ENCODE results near the gene HVCN1.
A peak's percentile ranks its signal among the peaks of the same experiment; 100 is the strongest.
"Not testable (repeated sequence)": the region's sequence is repeated elsewhere in the genome, so short reads cannot be mapped to it uniquely, and the experiment has no call there.

The HVCN1 gene

DNA sequence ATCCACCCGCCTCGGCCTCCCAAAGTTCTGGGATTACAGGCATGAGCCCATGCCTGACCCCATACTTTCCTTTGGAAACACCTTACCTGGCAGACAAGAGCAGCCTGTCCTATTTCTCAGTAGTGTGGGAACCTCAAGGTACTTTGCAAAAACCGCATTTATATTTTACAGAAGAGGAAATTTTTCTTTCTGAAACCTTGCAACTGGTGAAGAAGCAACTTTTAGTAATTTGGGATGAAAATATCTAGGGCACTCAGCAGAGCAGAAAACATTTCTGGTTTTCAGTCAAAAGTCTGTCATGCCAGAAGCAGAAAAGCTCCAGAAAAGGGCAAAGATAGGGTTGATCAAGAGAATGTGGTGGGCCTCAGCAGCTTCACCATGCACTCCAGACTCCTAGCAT is 21.2 kb downstream of the HVCN1 start:
- no peak for DNase-seq (ENCODE audit: low spot score)

DNA sequence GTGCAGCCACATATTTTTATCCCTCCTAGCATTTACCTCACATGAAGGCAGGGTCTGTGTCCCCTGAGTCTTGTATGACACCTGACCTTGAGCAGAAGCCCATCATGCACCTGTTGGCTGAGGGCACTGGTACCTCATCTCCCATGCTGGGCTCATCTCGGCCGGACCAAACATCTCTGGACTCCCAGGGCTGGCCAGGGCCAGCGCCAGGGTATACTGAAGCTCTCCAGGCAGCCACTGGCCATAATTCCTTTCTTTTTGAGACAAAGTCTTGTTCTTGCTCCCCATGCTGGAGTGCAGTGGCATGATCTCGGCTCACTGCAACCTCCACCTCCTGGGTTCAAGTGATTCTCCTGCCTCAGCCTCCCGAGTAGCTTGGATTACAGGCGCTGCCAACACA is 22.0 kb downstream of the HVCN1 start:
- no peak for DNase-seq (ENCODE audit: low spot score)

DNA sequence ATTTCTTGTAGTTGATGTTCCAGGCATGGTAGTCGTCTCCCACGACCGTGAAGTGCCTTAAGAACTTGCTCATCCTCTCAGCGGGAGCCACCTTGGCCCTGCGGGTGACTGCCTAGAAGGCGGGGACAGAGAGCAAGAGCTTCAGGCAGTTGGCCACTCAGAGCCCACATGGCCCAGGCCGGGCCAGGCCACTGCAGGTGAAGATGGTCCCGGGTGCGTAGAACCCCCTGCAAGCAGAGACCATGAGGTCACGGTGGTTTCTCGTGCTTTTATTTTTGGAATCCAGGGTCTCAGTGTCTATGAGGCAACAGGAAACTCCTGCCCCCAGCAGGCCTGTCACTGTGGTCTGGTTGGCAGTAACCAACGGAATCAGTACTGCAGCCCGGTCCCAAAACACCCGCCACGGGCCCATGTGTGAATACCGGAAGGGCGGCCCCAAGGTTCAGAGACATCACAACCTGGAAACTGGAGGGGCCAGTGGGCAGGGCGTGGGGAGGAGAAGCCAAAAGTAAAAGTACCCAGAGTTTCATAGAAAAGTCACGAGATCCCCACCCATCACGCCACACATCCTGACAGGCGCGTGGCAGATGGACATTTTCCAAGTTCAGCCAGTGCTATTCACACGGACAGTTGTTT is 27.5 kb downstream of the HVCN1 start:
- DNase-seq (ENCODE audit: low spot score) = no peak

DNA sequence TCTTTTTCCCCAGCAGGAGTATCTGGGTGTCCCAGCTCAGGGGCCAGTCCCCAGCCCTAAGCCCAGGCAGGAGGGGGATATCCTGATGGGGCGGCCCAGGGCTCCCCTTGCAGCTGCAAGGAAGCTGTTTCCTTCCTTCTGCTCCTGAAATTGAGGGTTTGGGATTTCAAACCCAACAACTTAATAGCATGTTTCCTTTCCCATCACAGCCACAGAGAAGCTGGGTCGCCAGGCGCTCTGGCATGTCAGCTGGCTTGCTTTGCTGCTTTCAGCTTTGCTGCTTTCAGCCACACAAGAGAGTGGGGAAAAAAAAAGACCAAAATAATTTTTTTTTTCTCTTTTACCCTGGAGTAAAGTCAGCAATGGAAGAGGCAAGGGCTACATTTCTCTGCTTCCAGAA is 30.0 kb downstream of the HVCN1 start:
- DNase-seq (ENCODE audit: low spot score) = no peak

DNA sequence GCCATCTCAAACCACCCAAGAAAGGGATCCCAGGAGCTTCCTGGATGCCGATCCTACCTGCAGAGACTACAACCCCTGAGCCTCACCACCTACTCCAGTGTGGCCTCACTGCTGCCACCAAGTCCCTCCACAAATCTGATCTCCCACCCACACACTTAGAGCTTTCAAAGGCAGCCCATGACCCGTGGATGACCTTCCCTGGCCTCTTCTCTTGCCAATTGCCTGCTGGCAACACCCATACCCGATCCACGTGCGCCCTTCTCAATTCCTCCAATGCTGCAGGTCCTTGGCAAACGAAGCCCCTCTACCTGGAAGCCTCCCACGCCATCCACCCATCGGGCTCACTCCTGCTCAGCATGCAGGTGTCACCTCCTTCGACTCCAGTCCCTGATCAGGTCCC is 30.7 kb downstream of the HVCN1 start:
- no peak for DNase-seq (ENCODE audit: low spot score)

DNA sequence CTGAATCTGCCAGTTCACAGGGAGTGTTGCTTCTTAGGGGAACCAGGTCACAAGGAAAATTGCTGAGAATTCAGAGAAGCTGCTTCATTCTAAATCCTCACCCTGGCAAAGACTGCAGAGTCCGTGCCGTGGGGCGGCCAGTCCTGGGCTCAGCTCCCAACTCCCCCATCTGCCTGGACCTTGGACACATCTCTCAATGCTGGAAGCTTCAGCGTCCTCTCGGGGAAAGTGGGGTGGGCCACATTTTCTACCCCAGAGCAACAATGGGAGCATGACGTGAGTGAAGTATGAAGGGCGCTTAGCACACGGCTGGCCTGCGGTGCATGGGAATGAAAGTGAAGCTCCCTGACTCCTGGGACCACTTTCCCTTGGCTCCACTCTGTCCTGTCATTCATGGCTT is 31.2 kb downstream of the HVCN1 start:
- DNase-seq (ENCODE audit: low spot score) = no peak

DNA sequence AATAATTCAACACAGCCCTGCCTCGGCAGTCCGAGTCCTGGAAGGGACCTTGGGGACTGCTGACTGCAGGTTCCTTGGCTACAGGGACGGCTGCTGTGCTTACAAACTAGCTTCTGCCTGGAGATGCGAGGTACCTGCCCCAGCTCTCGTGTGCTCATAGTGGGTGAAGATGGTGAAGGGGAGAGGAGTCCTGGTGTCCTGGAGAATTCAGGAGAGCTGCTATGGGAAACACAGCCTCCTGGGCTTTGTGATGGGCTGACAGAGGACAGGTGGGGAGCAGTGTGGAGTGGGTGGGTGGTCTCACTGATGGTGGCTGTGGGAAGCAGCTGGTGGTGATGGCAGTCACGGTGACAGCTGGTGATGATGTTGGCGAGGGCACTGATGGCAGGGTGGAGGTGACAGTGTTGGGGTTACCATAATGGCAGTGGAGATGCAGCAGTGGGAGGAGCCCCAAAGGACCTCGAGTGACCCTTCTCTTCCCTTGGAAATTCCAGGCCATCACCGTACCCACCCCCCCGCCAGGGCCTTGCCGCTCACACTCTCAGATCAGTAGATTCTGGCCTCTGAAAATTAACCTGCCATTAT is 32.8 kb downstream of the HVCN1 start:
- DNase-seq (ENCODE audit: low spot score) = no peak

DNA sequence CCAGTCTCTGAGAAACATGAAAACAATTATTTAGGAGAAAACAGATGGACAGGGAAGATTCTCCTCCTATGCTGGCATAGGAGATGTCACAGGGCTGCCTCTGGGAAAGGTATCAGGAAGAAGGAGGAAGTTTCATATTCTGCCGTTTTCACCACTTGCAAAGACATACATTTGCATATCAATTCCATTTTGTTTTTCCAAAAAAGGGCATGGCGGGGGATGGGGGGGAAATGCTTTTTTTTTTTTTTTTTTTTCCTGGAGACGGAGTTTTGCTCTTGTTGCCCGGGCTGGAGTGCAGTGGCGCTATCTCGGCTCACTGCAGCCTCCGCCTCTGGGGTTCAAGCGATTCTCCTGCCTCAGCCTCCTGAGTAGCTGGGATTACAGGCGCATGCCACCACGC is 34.7 kb downstream of the HVCN1 start:
- not testable (repeated sequence) for DNase-seq (ENCODE audit: low spot score)

DNA sequence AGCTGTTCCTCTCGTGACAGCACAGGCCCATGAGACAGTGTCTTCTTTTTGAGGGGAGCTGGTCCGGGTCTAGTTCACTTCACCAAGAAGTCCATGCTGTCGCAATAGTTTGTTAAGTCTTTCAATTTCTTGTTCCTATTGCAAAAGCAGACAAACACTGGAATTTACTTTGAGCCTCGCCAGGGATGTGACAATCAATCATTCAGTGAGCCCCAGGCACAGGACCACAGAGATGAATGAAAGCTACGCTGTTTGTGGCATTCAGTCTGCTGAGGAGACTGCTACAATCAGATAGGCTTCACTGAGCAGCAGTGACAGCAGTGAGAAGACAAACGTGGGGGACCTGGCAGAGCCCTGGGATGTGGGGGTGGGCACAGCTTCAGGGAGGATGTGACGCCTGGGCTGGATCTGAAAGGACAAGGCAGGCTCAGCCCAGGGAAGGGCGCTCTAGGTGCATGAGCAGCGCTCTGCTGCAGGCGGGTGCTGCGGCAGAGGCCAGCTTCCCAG is 39.5 kb downstream of the HVCN1 start:
- DNase-seq (ENCODE audit: low spot score) = no peak

DNA sequence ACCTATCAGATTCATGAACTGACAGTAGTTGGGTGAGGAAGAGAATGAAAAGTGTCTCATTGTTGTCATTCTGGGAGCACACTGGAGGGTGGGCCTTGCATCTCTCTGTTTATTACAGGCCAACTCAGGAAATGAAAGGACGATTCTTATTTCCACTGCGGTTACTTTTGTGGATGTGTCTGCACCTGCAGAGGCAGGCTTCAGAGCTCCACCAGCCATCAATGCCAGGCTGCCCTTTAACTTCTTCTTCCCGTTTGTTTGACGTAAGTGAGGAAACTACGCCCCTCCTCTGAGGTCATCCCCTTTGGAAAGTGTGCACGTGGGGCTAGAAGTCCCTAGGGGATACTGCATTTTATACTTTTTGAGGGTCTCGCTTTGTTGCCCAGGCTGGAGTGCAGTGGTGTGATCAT is 41.3 kb downstream of the HVCN1 start:
- DNase-seq (ENCODE audit: low spot score) = no peak

DNA sequence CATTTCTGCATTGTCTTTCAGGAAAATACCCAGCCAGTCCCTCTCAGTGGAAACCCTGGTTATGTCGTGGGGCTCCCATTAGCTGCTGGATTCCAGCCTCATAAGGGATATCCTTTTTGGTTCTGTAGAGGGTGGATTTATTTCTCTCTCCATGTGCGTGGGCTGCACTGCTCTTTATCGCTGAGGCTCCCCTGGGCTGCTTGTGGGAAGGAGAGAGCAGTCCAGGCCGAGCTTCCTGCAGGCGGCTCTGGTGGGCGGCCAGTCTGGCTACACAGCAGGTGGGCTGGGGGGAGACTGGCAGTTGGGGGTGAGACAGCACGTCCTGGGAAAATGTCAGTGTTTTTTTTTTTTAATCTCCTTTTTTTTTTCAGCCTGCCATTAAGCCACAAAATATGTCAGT is 47.4 kb downstream of the HVCN1 start:
- no peak for DNase-seq (ENCODE audit: low spot score)

DNA sequence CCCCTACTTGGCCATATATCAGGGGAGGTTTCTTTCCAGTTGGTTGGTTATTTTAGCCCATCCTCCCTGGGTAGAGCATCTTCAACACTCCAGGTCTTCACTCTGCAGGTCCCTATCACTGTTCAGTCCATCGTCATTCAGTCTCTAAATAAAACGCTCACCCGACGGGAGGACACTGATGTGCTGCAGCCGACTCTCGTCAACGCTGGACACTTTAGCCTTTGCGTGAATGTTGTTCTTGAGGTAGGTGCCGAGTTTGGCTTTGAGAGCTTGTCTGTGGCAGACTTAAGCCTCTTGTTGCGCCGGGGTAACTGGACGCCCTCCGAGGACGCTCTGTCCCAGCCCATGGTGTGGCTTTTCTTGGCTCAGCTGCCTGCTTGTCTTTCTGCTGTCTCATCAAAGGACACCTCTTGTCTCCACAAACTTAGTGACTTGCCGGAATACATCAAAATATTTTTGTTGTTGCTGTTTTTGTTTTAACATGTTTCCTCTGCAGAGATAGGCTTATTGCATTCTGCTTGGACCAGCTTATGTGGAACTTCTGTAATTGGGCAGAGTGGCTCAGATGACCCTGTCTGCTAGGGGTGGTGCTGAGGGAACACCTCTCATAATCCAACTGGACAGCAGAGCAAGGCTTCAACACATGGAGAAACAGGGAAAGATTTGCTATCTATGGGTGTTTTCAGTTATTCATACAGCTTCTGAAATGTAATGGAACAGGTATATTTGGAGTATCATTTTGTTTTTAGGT is 48.5 kb downstream of the HVCN1 start:
- no peak for DNase-seq (ENCODE audit: low spot score)

DNA sequence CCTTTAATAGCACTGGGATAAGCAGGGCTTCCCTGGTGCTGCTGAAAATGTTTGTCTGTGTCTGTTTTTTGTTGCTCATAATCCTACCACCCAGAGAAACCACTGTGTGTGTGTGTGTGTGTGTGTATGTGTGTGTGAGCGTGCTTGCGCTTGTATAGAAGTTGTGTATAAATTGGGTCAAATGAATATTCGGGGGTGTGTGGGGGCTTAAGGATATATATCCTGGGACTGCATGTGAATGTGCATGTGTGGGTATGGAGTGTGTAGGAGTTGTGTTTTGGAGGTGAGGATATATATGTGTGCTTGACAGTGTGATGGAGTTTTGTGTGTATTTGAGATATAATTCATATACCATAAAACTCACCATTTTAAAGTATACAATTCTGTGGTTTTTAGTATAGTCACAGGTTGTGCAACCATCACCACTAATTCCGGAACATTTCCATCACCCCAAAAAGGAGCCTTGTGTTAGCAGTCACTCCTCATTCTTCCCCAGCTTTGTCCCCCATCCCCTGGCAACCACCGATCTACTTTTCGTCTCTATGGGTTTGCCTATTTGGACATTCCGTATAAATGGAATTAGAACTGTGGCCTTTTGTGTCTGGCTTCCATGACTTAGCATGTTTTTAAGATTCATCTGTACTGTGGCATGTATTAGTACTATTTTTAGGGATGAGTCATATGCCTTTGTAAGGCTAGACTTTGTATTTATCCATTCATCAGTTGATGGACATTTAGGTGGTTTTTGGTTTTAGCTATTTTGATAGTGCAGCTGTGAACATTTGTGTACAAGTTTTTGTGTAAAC is 49.4 kb downstream of the HVCN1 start:
- DNase-seq (ENCODE audit: low spot score) = peak; percentile 84

DNA sequence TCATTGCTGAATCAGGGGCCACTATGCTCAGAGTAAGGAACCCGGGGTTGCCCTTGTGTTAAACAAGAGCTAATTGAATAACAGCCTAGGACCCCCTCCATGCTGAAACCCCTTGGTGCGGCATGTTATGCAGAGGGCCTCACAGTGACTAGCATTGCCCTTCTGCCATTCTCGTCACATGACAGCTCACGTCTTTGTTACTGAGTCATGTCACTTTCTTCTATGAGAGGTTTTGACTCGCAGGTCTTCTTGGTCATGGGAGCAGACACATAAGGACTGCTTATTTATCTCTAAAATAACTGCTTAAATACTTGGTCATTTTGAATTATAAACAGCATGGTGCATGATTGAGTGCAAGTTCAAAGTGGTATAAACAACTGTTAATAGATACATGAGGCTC is 50.1 kb downstream of the HVCN1 start:
- no peak for DNase-seq (ENCODE audit: low spot score)

DNA sequence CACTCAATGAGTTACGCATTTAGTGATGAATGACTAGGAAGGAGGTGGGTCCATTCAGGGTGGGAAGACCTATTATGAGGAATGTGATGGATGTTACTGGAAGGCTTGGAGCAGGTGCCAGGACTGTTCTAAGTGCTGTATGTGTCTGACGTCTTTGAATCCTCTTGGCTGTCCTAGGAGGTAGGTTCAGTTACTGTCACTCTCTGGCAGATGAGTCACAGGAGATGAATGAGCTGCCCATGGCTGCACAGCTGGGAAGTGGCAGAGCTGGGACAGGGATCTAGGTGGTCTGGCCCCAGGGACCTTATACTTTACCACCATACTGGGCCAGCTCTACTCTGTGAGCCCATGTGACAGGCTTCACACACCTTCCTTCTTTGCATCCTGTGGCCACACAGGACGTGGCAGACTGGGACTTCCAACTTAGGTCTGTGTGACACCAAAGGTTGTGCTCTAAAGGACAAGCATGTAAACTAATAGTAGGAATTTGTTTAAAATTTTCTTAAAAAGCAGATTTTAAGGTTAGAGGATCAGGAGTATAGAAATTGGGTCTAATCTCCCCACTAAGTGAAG is 51.0 kb downstream of the HVCN1 start:
- no peak for DNase-seq (ENCODE audit: low spot score)

DNA sequence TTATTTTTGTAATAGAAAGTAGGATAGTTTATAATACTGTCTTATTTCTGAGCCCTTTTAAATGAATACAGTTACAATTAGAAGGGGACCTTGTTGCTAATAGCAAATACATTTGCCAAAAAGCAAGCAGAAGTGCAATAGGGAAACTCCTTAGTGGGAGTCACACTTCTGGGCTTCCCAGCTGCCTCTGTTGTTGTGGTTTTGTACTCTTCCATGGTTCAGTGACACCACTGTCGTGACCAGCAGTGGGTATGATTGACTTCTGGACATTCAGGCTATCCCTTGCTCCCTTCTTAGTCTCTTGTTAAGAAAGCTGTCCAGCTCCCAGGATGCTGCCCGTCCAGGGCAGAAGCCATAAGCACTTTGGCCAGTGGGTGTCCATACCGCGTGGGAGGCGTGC is 52.4 kb downstream of the HVCN1 start:
- no peak for DNase-seq (ENCODE audit: low spot score)

DNA sequence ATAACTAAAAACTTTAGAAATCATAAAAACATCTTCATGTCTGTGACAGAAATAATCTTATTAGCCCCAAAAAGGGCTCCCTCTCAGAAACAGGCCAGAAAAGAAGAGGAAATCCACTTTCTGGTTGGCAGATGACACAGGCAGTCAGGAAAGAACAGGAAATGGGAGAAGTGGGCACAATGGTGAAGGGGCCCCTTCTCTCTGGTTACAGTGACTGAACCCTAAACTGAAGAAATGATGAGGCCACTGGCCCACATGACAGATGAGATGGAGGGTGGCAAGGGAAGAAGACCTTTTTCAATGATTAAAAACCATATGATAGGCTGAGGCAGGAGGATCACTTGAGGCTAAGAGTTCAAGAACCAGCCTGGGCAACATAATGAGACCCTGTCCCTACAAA is 53.9 kb downstream of the HVCN1 start:
- no peak for DNase-seq (ENCODE audit: low spot score)

DNA sequence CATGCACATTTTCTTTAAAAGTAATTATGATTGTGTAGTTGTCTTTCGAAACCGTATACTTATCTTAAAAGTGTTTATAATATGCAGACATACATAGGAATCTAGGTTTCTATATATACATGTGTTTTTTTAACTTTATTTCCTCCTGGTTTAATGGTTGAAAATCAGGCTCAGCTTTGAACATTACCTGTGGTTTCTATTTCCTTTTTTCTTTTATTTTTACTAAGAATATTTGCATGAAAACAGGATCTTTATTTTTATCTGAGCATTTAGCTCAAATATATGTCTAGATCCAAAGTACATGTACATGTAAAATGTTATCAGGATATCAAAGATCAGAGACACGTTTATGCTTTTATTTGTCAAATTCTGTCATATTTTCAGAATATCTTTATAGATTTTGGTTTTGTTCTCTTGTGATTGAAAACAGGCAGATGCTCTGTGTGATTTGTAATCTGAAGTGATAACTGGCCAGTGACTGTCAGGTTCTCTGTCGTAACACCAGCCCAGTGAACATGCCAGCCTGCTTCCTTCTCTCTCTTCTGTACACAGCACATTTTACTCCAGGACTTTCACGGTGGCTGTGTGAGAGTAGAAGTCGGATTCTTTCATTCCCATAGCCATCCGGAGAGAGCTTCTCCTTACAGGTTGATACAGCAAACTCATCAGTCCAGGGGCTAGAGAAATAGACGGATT is 61.3 kb downstream of the HVCN1 start:
- DNase-seq (ENCODE audit: low spot score) = no peak

DNA sequence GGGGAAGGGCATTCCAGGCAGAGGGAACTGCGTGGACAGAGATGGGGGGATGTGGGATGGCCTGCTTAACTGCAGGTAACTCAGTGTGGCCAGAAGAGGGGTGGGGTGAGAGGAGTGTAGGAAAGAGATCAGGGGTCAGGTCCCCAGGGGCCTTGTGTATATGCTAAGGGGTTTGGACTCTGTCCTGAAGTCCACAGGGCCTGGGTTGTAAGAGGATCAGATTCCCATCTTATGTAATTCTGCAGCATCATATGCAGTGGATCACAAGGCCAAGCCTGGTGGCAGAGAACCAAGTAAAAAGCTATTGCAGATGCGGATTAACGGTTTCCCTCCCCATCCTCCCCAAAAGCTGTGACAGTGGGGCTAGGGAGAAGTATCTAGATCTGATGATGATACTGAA is 66.3 kb downstream of the HVCN1 start:
- DNase-seq (ENCODE audit: low spot score) = no peak

DNA sequence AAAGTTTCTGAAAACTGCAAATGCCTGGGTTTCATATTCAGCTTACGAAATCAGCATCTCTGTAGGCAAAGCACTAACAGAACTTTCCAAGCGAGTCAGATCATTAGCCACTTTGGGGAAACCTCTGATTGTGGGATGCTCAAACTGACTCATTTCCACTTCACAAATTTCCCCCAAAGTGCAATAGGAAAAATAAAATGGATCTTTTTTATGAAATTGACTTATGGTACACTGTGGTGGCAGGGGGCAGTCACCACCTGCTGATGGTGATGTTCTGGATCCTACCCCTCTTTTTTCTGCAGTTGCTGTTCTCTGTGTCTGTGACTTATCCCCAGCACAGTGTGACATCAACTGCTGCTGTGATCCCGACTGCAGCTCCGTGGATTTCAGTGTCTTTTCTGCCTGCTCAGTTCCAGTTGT is 69.4 kb downstream of the HVCN1 start:
- no peak for DNase-seq (ENCODE audit: low spot score)

DNA sequence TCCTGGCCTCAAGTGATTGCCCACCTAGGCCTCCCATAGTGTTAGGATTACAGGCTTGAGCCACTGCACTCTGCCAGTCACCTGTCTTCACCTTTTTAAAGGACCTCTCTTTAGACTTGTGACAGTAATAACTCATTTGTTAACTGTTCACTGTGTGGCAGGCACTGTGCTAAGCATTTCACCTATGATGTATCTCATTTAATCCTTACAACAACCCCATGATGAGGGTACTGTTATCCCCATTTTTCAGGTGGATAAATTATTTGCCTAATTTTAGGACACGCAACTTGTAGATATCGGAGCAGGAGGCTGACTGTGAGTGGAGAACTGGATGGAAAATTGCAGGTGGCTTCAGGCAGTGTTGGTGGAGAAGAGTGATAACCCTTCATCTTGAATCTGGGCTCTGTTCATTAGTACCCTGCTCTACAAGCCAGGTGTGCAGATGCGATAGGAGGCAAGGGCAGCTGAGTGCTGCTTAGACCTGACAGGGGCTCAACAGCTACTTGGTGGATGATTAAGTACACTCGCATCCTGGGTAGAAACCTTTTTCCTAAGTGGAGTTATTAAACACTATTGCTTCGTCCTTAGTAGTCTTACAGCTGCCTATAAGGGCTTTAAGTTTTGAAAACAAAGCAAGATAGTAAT is 72.3 kb downstream of the HVCN1 start:
- DNase-seq (ENCODE audit: low spot score) = no peak

All from COLO829 (cell line).